Stromal cell of bone marrow (primary cell): ENCODE data around the gene NUDT17.

Source experiments
- DNase-seq: peaks from one replicate; pipeline ENCODE4 v3.0.0-alpha.2; 2012; ENCODE audit warnings: low read depth

Gene NUDT17

GRCh38 chr1:145891143-145891542 lies 45.7 kb downstream of the NUDT17 start:
- no peak for DNase-seq

- DNase-seq: peak; percentile 97
These were observed 46.4 kb downstream of the NUDT17 start for GRCh38 chr1:145891587-145892485.

DNA sequence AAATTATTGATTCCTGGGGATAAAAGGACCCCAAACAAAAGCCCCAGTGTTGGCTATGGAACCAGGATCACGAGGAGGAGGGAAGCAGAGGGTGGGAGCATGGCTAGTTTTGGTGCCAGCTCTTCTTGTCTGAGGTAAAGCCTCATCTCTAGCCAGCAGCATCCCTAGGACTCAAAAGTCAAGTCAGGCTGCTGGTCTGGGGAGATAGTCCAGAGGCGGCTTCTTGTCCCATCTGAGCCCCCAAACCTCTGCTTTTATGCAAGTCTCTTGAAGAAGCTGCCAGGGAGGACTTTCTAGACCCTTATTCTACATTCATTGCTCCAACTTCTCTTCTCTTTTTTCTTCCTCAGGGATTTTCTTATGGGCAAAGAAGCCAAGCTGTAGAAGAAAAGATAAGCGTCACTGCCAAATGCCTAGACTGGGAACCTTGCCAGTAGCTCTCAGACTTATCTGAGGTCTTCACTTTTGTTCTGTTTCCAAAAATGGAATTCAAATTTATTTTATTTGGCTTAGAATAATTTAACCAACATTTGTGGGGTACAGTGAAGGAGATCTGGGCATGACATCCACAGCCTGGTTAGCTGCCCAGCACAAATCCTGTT lies 47.2 kb downstream of the NUDT17 start:
- DNase-seq: no peak

GRCh38 chr1:145893306-145894055 lies 48.1 kb downstream of the NUDT17 start:
- DNase-seq: no peak

GRCh38 chr1:145895471-145895870 lies 50.0 kb downstream of the NUDT17 start:
- no peak for DNase-seq

- no peak for DNase-seq
These were observed 52.5 kb downstream of the NUDT17 start for GRCh38 chr1:145897969-145898368.
